Karpas-422 (cell line): ENCODE measurements around the gene PTN. TPM values are rescaled to one million over a fixed set of nuclear protein-coding genes. Genes with fewer than 3 reads are reported as not detected.

ENCODE experiments used
- DNase-seq: peaks from one replicate; pipeline ENCODE4 v3.0.0-alpha.2; 2015
- H2AFZ ChIP-seq: fragments of 200-600 bp; sonication (generic); 2 replicates; pipeline ENCODE4 v1.6.1; 2014; ENCODE audit warnings: antibody characterized with exemption, low read length, mixed read lengths
- H3K27ac ChIP-seq: fragments of 200-600 bp; sonication (generic); 2 replicates; pipeline ENCODE4 v1.5.1; 2014; ENCODE audit warnings: mild to moderate bottlenecking, low read length, moderate library complexity
- H3K27me3 ChIP-seq: fragments of 200-600 bp; sonication (generic); 2 replicates; pipeline ENCODE4 v1.6.1; 2014; ENCODE audit warnings: low read length, mixed read lengths
- H3K36me3 ChIP-seq: fragments of 200-600 bp; sonication (generic); 2 replicates; pipeline ENCODE4 v1.6.1; 2014; ENCODE audit warnings: low read length, mixed read lengths; ENCODE audit not compliant: insufficient read depth
- H3K4me1 ChIP-seq: fragments of 200-600 bp; sonication (generic); 2 replicates; pipeline ENCODE4 v1.6.1; 2014; ENCODE audit warnings: mild to moderate bottlenecking, low read length, mixed read lengths
- H3K4me2 ChIP-seq: fragments of 200-600 bp; sonication (generic); 2 replicates; pipeline ENCODE4 v1.6.1; 2014; ENCODE audit warnings: low read length, low read depth, mild to moderate bottlenecking; ENCODE audit not compliant: poor library complexity, severe bottlenecking
- H3K4me3 ChIP-seq: fragments of 200-600 bp; sonication (generic); 2 replicates; pipeline ENCODE4 v1.5.1; 2014; ENCODE audit warnings: mild to moderate bottlenecking, antibody characterized with exemption, low read length, mixed read lengths
- H3K79me2 ChIP-seq: fragments of 200-600 bp; sonication (generic); 2 replicates; pipeline ENCODE4 v1.6.1; 2014; ENCODE audit warnings: mild to moderate bottlenecking, low read length, mixed read lengths
- H3K9ac ChIP-seq: fragments of 200-600 bp; sonication (generic); 2 replicates; pipeline ENCODE4 v1.6.0; 2014; ENCODE audit warnings: low read length
- H3K9me2 ChIP-seq: fragments of 200-600 bp; sonication (generic), shearing (Covaris generic); replicated peaks from 2 replicates; pipeline ENCODE4 v1.6.0; 2014; ENCODE audit warnings: mild to moderate bottlenecking, low read length, moderate library complexity; ENCODE audit not compliant: insufficient read depth
- H3K9me3 ChIP-seq: fragments of 300-700, 200-600 bp; sonication (generic); 2 replicates; pipeline ENCODE4 v1.6.1; 2014; ENCODE audit warnings: low read length, mixed read lengths
- H4K20me1 ChIP-seq: fragments of 200-600 bp; sonication (generic); 2 replicates; pipeline ENCODE4 v1.6.1; 2014; ENCODE audit warnings: mild to moderate bottlenecking, antibody characterized with exemption, low read length, low read depth; ENCODE audit not compliant: insufficient read depth
- total RNA-seq: library from RNA; depleted of rRNA; stranded (reverse); fragments of >200 nt; shearing (Covaris generic); gene quantifications from 2 replicates; pipeline ENCODE4 v1.2.3, GENCODE V29; 2014; ENCODE audit warnings: low replicate concordance

The PTN gene
- total RNA-seq, 1 experiment from 2014 or later: not detected

DNA sequence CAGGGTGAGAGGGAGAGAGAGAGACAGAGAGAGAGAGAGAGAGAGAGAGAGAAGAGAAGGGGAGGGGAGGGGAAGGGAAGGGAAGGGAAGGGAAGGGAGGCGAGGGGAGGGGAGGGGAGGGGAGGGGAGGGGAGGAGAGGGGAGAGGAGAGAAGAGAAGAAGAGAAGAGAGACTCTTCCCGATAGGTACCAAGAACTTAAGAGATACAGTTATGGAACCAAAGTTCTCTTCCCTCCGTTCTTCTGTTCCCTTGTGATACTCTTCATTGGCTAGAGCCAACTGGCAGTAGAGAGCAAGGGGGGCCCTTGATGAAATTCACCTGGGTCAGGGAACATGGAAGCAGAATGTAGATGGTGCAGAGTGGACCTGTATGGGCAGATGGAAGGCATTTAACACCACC, 122.1 kb downstream of the PTN start:
- no peaks in the 10 kb centered on the region for H3K27me3 ChIP-seq
- H3K79me2 ChIP-seq: no peaks in the 10 kb centered on the region
- no peak overlapping the region for H3K4me2 ChIP-seq
- no peak overlapping the region for H3K9ac ChIP-seq
- DNase-seq: no peak
- no peaks in the 10 kb centered on the region for H3K36me3 ChIP-seq
- H4K20me1 ChIP-seq: no peaks in the 10 kb centered on the region
- peaks cover 8% of the 10 kb centered on the region; the same call in 1 of the 2 replicates for H3K4me1 ChIP-seq
- no peak overlapping the region for H2AFZ ChIP-seq
- H3K9me2 ChIP-seq: no peaks in the 10 kb centered on the region
- no peaks in the 10 kb centered on the region for H3K9me3 ChIP-seq
- H3K27ac ChIP-seq: no peak overlapping the region
- H3K4me3 ChIP-seq: no peak overlapping the region

- Histone ChIP-seq H4K20me1 (no peaks in the 10 kb centered on the region), H3K36me3 (no peaks in the 10 kb centered on the region), H3K79me2 (no peaks in the 10 kb centered on the region), H3K4me3 (no peak overlapping the region), H3K9me2 (no peaks in the 10 kb centered on the region), H3K4me1 (peaks cover 8% of the 10 kb centered on the region), H3K4me2 (no peak overlapping the region), H3K27me3 (no peaks in the 10 kb centered on the region), H3K9me3 (no peaks in the 10 kb centered on the region), H2AFZ (no peak overlapping the region), H3K27ac (no peak overlapping the region), H3K9ac (no peak overlapping the region)
- no peak for DNase-seq
These were observed 129.8 kb downstream of the PTN start for GRCh38 chr7:137213744-137214143.

GRCh38 chr7:137209151-137209817, 134.2 kb downstream of the PTN start:
- Histone ChIP-seq H3K79me2 (no peaks in the 10 kb centered on the region), H3K9me2 (no peaks in the 10 kb centered on the region), H3K36me3 (no peaks in the 10 kb centered on the region), H3K4me2 (peak overlapping the region; percentile 44), H3K9ac (no peak overlapping the region), H3K9me3 (no peaks in the 10 kb centered on the region), H4K20me1 (no peaks in the 10 kb centered on the region), H3K4me3 (no peak overlapping the region), H3K4me1 (peaks cover 13% of the 10 kb centered on the region), H2AFZ (no peak overlapping the region), H3K27me3 (no peaks in the 10 kb centered on the region), H3K27ac (no peak overlapping the region)
- DNase-seq: peak; percentile 82

DNA sequence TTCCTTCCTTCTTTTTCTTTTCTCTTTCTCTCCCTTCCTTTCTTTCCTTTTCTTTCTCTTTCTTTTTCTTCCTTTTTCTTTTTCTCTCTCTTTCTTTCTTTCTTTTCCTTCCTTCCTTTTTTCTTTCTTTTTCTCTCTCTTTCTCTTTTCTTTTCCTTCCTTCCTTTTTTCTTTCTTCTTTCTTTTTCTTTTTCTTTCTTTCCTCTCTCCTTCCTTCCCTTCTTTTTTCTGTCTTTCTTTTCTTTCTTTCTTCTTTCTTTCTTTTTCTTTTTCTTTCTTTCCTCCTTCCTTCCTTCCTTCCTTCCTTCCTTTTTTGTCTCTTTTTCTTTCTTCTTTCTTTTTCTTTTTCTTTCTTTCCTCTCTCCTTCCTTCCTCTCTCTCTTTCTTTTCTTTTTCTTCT, 136.8 kb downstream of the PTN start:
- Histone ChIP-seq H3K4me1 (peaks cover 13% of the 10 kb centered on the region), H3K9me2 (no peaks in the 10 kb centered on the region), H3K4me3 (no peak overlapping the region), H3K36me3 (no peaks in the 10 kb centered on the region), H3K79me2 (no peaks in the 10 kb centered on the region), H3K4me2 (no peak overlapping the region), H4K20me1 (no peaks in the 10 kb centered on the region), H3K9me3 (no peaks in the 10 kb centered on the region), H2AFZ (no peak overlapping the region), H3K27me3 (no peaks in the 10 kb centered on the region), H3K9ac (no peak overlapping the region), H3K27ac (no peak overlapping the region)
- no peak for DNase-seq

DNA sequence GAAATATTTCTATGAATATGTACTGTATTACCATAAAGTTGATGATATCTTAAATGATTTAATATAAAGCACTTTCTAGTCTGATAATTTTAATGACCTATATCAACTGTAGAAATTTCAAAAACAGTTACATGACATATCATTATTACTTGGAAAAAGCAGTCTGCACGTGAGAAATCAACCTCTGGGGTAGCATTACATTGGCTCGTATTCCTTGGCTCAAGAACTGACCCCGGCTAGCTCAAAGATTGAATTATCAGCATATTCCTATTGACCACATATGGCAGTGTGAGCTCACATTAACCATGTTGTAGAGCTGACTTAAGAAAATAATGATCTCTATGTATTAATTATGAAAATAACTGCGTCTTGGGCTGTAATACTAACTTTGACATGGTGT, 139.3 kb downstream of the PTN start:
- H3K4me1 ChIP-seq: peaks cover 10% of the 10 kb centered on the region
- no peaks in the 10 kb centered on the region for H3K36me3 ChIP-seq
- H3K4me3 ChIP-seq: no peak overlapping the region
- H4K20me1 ChIP-seq: no peaks in the 10 kb centered on the region
- no peak overlapping the region for H3K27ac ChIP-seq
- H3K79me2 ChIP-seq: no peaks in the 10 kb centered on the region
- H2AFZ ChIP-seq: no peak overlapping the region
- no peak overlapping the region for H3K4me2 ChIP-seq
- H3K9me2 ChIP-seq: no peaks in the 10 kb centered on the region
- H3K9ac ChIP-seq: no peak overlapping the region
- no peak for DNase-seq
- H3K27me3 ChIP-seq: no peaks in the 10 kb centered on the region
- no peaks in the 10 kb centered on the region for H3K9me3 ChIP-seq

- Histone ChIP-seq H2AFZ (no peak overlapping the region), H3K9me3 (no peaks in the 10 kb centered on the region), H3K79me2 (no peaks in the 10 kb centered on the region), H3K4me2 (no peak overlapping the region), H3K27ac (no peak overlapping the region), H3K36me3 (no peaks in the 10 kb centered on the region), H3K4me1 (peaks cover 1% of the 10 kb centered on the region; the same call in 1 of the 2 replicates), H3K27me3 (no peaks in the 10 kb centered on the region), H4K20me1 (no peaks in the 10 kb centered on the region), H3K4me3 (no peak overlapping the region), H3K9ac (no peak overlapping the region), H3K9me2 (no peaks in the 10 kb centered on the region)
- DNase-seq: no peak
These were observed 140.2 kb downstream of the PTN start for GRCh38 chr7:137203351-137203750.

GRCh38 chr7:137196648-137197047, 146.9 kb downstream of the PTN start:
- no peak overlapping the region for H3K4me3 ChIP-seq

DNA sequence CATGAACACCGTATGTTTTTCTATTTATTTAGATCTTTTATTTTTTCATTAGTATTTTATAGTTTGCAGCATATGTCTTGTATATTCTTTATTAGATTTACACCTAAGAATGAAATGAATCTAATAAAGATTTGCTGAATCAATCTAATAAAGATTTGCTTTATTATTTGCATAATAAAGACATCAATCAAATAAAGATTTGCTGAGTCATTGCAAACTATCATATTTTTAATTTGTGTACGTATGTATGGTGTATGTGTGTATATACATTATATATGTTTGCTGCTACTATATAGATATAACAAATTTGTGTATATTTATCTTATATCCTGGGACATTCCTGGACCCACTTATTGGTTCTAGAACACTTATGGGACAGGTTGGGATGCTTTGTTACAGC, 147.5 kb downstream of the PTN start:
- H3K79me2 ChIP-seq: no peaks in the 10 kb centered on the region
- no peaks in the 10 kb centered on the region for H3K9me3 ChIP-seq
- H3K4me2 ChIP-seq: no peak overlapping the region
- no peak overlapping the region for H3K4me3 ChIP-seq
- no peak overlapping the region for H2AFZ ChIP-seq
- H3K4me1 ChIP-seq: no peaks in the 10 kb centered on the region
- H3K9ac ChIP-seq: no peak overlapping the region
- no peaks in the 10 kb centered on the region for H3K36me3 ChIP-seq
- no peaks in the 10 kb centered on the region for H3K9me2 ChIP-seq
- no peaks in the 10 kb centered on the region for H4K20me1 ChIP-seq
- no peaks in the 10 kb centered on the region for H3K27me3 ChIP-seq
- H3K27ac ChIP-seq: no peak overlapping the region
- DNase-seq: no peak

More at GRCh38 chr7:137196648-137197047, 146.9 kb downstream of the PTN start:
- no peaks in the 10 kb centered on the region for H3K9me2 ChIP-seq
- no peak overlapping the region for H3K9ac ChIP-seq
- no peaks in the 10 kb centered on the region for H3K27me3 ChIP-seq
- H2AFZ ChIP-seq: no peak overlapping the region
- H3K36me3 ChIP-seq: no peaks in the 10 kb centered on the region
- no peaks in the 10 kb centered on the region for H3K9me3 ChIP-seq
- H3K4me1 ChIP-seq: no peaks in the 10 kb centered on the region
- no peaks in the 10 kb centered on the region for H3K79me2 ChIP-seq
- no peak overlapping the region for H3K27ac ChIP-seq
- no peaks in the 10 kb centered on the region for H4K20me1 ChIP-seq
- DNase-seq: no peak
- no peak overlapping the region for H3K4me2 ChIP-seq
